H1 (cell line): ENCODE results near the gene TAF3. TPM values are rescaled to one million over a fixed set of nuclear protein-coding genes. Genes with fewer than 3 reads are reported as not detected.

Experiments used
- SP1 ChIP-seq: IDR thresholded peaks from 2 replicates; pipeline ENCODE4 v1.6.1; 2011; ENCODE audit warnings: low read depth, low read length
- polyA plus RNA-seq, 7 experiments: library from polyadenylated mRNA; depleted of rRNA in 3 of 7; stranded (reverse) in 5 of 7; unstranded in 2 of 7; fragments of >200 nt in 5 of 7; fragments of 200-250 nt in 2 of 7; gene quantifications; 1 replicate in 5 of 7; 2 replicates in 1 of 7; 4 replicates in 1 of 7; pipeline versions ENCODE4 v1.2.1 to v1.2.3, GENCODE V29; 2011 to 2013; ENCODE audit warnings: missing spikeins in 2 of 7, mixed read lengths in 2 of 7
- total RNA-seq: library from RNA; stranded (reverse); fragmentation: NEBNext Ultra II Directional; extraction: Animal tissue kit (Norgen Biotek cat#: 25700); gene quantifications from 2 replicates; pipeline ENCODE4 v1.2.1, GENCODE V29; 2021

The TAF3 gene
- total and polyA plus RNA-seq, 2 of the 8 experiments (the other 6 are each of a cell fraction or from before 2014, with no cell fraction given), result 1.5 to 11.2 TPM

GRCh38 chr10:8032558-8032957, 214.3 kb downstream of the TAF3 start (continued):
- no peak for TF ChIP-seq SP1
